Pancreas (tissue), 10 donors: Measurements from ENCODE around the gene PDE4B. TPM values are rescaled to one million over a fixed set of nuclear protein-coding genes. Genes with fewer than 3 reads are reported as not detected.
A peak's percentile ranks its signal among the peaks of the same experiment; 100 is the strongest.

Experiments used
- ATAC-seq, 4 donors: fragments of 200-7000 bp; cut with Tn5 transposase; one replicate each; pipeline versions ENCODE4 v1.8.0 to v1.9.1; 2020; ENCODE audit warnings: mild to moderate bottlenecking in 4 of 4, moderate library complexity in 4 of 4
- DNase-seq, 6 donors: peaks; one replicate each; pipeline ENCODE4 v3.0.0-alpha.2; 2020
- FAIRE-seq: peaks from 2 replicates; lab custom pipeline; 2012; peaks lifted over from hg19 to GRCh38; lab: Jason Lieb, UNC
- H3K27ac ChIP-seq, 4 donors: fragments of 200-600 bp; sonication (generic); 1 replicate in 3 of 4; 2 replicates in 1 of 4; pipeline versions ENCODE4 v1.5.0 to v1.8.0; 2020
- H3K27me3 ChIP-seq, 4 donors: fragments of 200-600 bp; one replicate each; pipeline ENCODE4 v1.8.0; 2021
- H3K36me3 ChIP-seq, 3 donors: fragments of 200-600 bp; sonication (generic) in 1 of 3; one replicate each; pipeline versions ENCODE4 v1.5.0 to v1.8.0; 2020 to 2021
- H3K4me1 ChIP-seq, 3 donors: fragments of 200-600 bp; one replicate each; pipeline ENCODE4 v1.8.0; 2021
- H3K4me3 ChIP-seq, 4 donors: fragments of 200-600 bp; sonication (generic) in 2 of 4; one replicate each; pipeline versions ENCODE4 v1.5.0 to v1.8.0; 2020 to 2021
- H3K9me3 ChIP-seq, 4 donors: fragments of 200-600 bp; one replicate each; pipeline ENCODE4 v1.8.0; 2021
- CTCF ChIP-seq, 4 donors: fragments of 200-600 bp; sonication (generic) in 3 of 4; IDR thresholded peaks; one replicate each; pipeline versions ENCODE4 v1.5.0 to v1.8.0; 2021; ENCODE audit warnings: antibody characterized with exemption in 4 of 4
- WGBS, 2 donors: extraction: QIAGEN DNeasy Blood & Tissue Kit; methylation state at CpG; one replicate each; pipeline ENCODE4 v1.1.7; 2013; 5-methylcytosine and 5-hydroxymethylcytosine counted together
- intact Hi-C, 3 donors: fragments of 100-400 bp; cut with DNase I; formaldehyde crosslinking; loops; one replicate each; pipeline versions ENCODE4 v1.11.1 to v1.14.2; 2022
- polyA plus RNA-seq, 2 donors: library from polyadenylated mRNA; stranded (reverse); fragments of 200-250 nt; gene quantifications; one replicate each; pipeline ENCODE4 v1.2.3, GENCODE V29; 2013
- total RNA-seq, 6 donors: library from RNA; stranded (reverse); fragmentation: NEBNext Ultra II Directional in 4 of 6; extraction: Animal tissue kit (Norgen Biotek cat#: 25700) in 4 of 6; gene quantifications; one replicate each; pipeline versions ENCODE4 v1.2.1 to v1.2.4, GENCODE V29; 2021 to 2023
- donor health status: healthy with polysubstance abuse.
- donor health status: DM: no; HTN: no; CAD: no; lungs with moderate emphysema.
- donor health status: DM: no; HTN: no; CAD: no.
- donor health status: control.
- donor health status: control.
- donor health status: Bipolar disorder and iron deficiency.
- donor health status: DM: yes; HTN: yes; CAD: no.
- donor health status: DM: no; HTN: no; CAD: no.
- donor health status: DM: no; HTN: no; CAD: no.
- donor health status: DM: yes; HTN: yes; CAD: no.

The PDE4B gene
- total and polyA plus RNA-seq, 8 donors = 0.23 to 3.7 (median 0.92) TPM

- Histone ChIP-seq H3K4me3 (no peak overlapping the region), H3K36me3 (no peaks in the 10 kb centered on the region), H3K9me3 (no peaks in the 10 kb centered on the region), H3K27me3 (peaks cover 0 to 18% (median 0%) of the 10 kb centered on the region in 4 donors), H3K27ac (no peak overlapping the region), H3K4me1 (no peaks in the 10 kb centered on the region)
- WGBS, 2 donors = 52 to 64% methylated on average over 2 of the region's 2 CpGs
- DNase-seq = no peak
- FAIRE-seq = no peak
- peak in 1 of 4 donors; percentile 28 for ATAC-seq
- intact Hi-C loops = loop anchor here in 1 of 3 donors (5.0 kb wide), 1 partner anchor 197 kb away; no protein-coding TSS in a partner anchor
- TF ChIP-seq CTCF (IDR thresholded peaks at IDR 0.05) = no peak
These were observed 457.8 kb downstream of the PDE4B start for GRCh38 chr1:66250478-66250877.

GRCh38 chr1:66251546-66251945, 458.9 kb downstream of the PDE4B start:
- DNase-seq = no peak
- Histone ChIP-seq H3K36me3 (no peaks in the 10 kb centered on the region), H3K4me1 (no peaks in the 10 kb centered on the region), H3K4me3 (no peak overlapping the region), H3K9me3 (no peaks in the 10 kb centered on the region), H3K27ac (no peak overlapping the region), H3K27me3 (peaks cover 0 to 18% (median 0%) of the 10 kb centered on the region in 4 donors)
- intact Hi-C loops = loop anchor here in 1 of 3 donors (5.0 kb wide), 1 partner anchor 196 kb away; no protein-coding TSS in a partner anchor
- WGBS, 2 donors = 58 to 70% methylated on average over 1 of the region's 1 CpG
- no peak for TF ChIP-seq CTCF (IDR thresholded peaks at IDR 0.05)
- FAIRE-seq = no peak
- ATAC-seq = no peak

GRCh38 chr1:66253330-66253921, 460.7 kb downstream of the PDE4B start:
- Histone ChIP-seq H3K36me3 (no peaks in the 10 kb centered on the region), H3K9me3 (no peaks in the 10 kb centered on the region), H3K4me1 (no peaks in the 10 kb centered on the region), H3K27me3 (peaks cover 0 to 18% (median 0%) of the 10 kb centered on the region in 4 donors), H3K4me3 (no peak overlapping the region), H3K27ac (no peak overlapping the region)
- TF ChIP-seq CTCF (IDR thresholded peaks at IDR 0.05) = peak in 3 of 4 donors; percentile 40 to 47 (median 43)
- 0 to 1% methylated on average over 1 of the region's 1 CpG for WGBS, 2 donors
- intact Hi-C loops = loop anchor here in 1 of 3 donors (5.0 kb wide), 1 partner anchor 194 kb away; no protein-coding TSS in a partner anchor
- peak; percentile 74 to 95 (median 93) for ATAC-seq
- DNase-seq = no peak
- FAIRE-seq = peak; percentile 98

- DNase-seq (no peak), FAIRE-seq (no peak), ATAC-seq (no peak)
- Histone ChIP-seq H3K4me3 (no peak overlapping the region), H3K9me3 (no peaks in the 10 kb centered on the region), H3K27ac (no peak overlapping the region), H3K4me1 (no peaks in the 10 kb centered on the region), H3K36me3 (no peaks in the 10 kb centered on the region), H3K27me3 (peaks cover 0 to 18% (median 0%) of the 10 kb centered on the region in 4 donors)
- no peak for TF ChIP-seq CTCF (IDR thresholded peaks at IDR 0.05)
- 96 to 97% methylated on average over 1 of the region's 1 CpG for WGBS, 2 donors
- intact Hi-C loops = loop anchor here in 2 of 3 donors (5.0 kb wide), 1 partner anchor 193 kb away; no protein-coding TSS in a partner anchor
These were observed 462.1 kb downstream of the PDE4B start for GRCh38 chr1:66254785-66255184.
